Heart right ventricle (tissue), 16 donors: ENCODE measurements around the gene SAMD5. TPM values are rescaled to one million over a fixed set of nuclear protein-coding genes. Genes with fewer than 3 reads are reported as not detected.

Experiments
- ATAC-seq, 8 donors: fragments of 200-7000 bp; cut with Tn5 transposase; one replicate each; pipeline ENCODE4 v1.9.1; 2020; ENCODE audit warnings: mild to moderate bottlenecking in 8 of 8, moderate library complexity in 8 of 8, moderate number of reproducible peaks in 1 of 8
- DNase-seq, 2 donors: peaks; one replicate each; pipeline ENCODE4 v3.0.0-alpha.2; 2020
- H3K27ac ChIP-seq, 10 donors: fragments of 200-600 bp; sonication (generic) in 2 of 10; one replicate each; pipeline versions ENCODE4 v1.5.0 to v1.8.0; 2020 to 2022; ENCODE audit warnings: mild to moderate bottlenecking in 3 of 10
- H3K27me3 ChIP-seq, 7 donors: fragments of 200-600 bp; one replicate each; pipeline ENCODE4 v1.8.0; 2021 to 2022; ENCODE audit warnings: mild to moderate bottlenecking in 2 of 7
- H3K36me3 ChIP-seq, 9 donors: fragments of 200-600 bp; sonication (generic) in 1 of 9; one replicate each; pipeline versions ENCODE4 v1.5.0 to v1.8.0; 2020 to 2022; ENCODE audit warnings: mild to moderate bottlenecking in 2 of 9
- H3K4me1 ChIP-seq, 9 donors: fragments of 200-600 bp; sonication (generic) in 1 of 9; one replicate each; pipeline versions ENCODE4 v1.5.0 to v1.8.0; 2020 to 2022; ENCODE audit warnings: mild to moderate bottlenecking in 4 of 9
- H3K4me3 ChIP-seq, 10 donors: fragments of 200-600 bp; sonication (generic) in 2 of 10; one replicate each; pipeline versions ENCODE4 v1.5.0 to v1.8.0; 2020 to 2022; ENCODE audit warnings: mild to moderate bottlenecking in 7 of 10, moderate library complexity in 2 of 10
- H3K9me3 ChIP-seq, 11 donors: fragments of 200-600 bp in 10 of 11; sonication (generic) in 2 of 11; one replicate each; pipeline versions ENCODE4 v1.5.0 to v1.8.0; 2013 to 2022; ENCODE audit warnings: mild to moderate bottlenecking in 2 of 11, control low read depth in 1 of 11, moderate library complexity in 1 of 11
- CTCF ChIP-seq, 9 donors: fragments of 200-600 bp; sonication (generic) in 2 of 9; IDR thresholded peaks; one replicate each; pipeline versions ENCODE4 v1.5.0 to v1.8.0; 2021 to 2022; ENCODE audit warnings: antibody characterized with exemption in 9 of 9, mild to moderate bottlenecking in 5 of 9, moderate library complexity in 1 of 9
- WGBS, 2 donors: extraction: QIAGEN DNeasy Blood & Tissue Kit; methylation state at CpG; one replicate each; pipeline ENCODE4 v1.1.7; 2013; ENCODE audit warnings: inconsistent platforms in 1 of 2; 5-methylcytosine and 5-hydroxymethylcytosine counted together
- intact Hi-C, 10 donors: fragments of 100-400 bp; cut with DNase I; formaldehyde crosslinking; loops; one replicate each; pipeline versions ENCODE4 v1.11.1 to v1.14.2; 2022
- polyA plus RNA-seq, 2 donors: library from polyadenylated mRNA; stranded (reverse); fragments of 200-250 nt; gene quantifications; one replicate each; pipeline ENCODE4 v1.2.3, GENCODE V29; 2013
- total RNA-seq, 10 donors: library from RNA; stranded (reverse); fragmentation: NEBNext Ultra II Directional in 3 of 10; extraction: Animal tissue kit (Norgen Biotek cat#: 25700) in 3 of 10; gene quantifications; one replicate each; pipeline versions ENCODE4 v1.2.1 to v1.2.4, GENCODE V29; 2021 to 2023
- donor health status: Arrhythmogenic right ventricular cardiomyopathy.
- donor health status: ischemic (EF 13 %, LVEDD 7.1; RV severe dilation, severe dysfunction).
- donor health status: healthy with polysubstance abuse.
- donor health status: DM: no; HTN: yes; CAD: no.
- donor health status: DM: no; HTN: no; CAD: no.
- donor health status: ischemic (EF 25% LVEDD 6.9; RV normal size, moderate dysfunction).
- donor health status: ischemic (EF 25% LVEDD 5.7; RV mildly dilated, moderate dysfunction).
- donor health status: healthy.
- donor health status: DM: yes; HTN: yes; CAD: no.
- donor health status: Ischemic cardiomyopathy.
- donor health status: ischemic (EF 35%, LVEDD 5.7; RV mildly dilated, moderate dysfunction).
- donor health status: nonischemic (EF 11% LVEDD 7.7; RV severe dilation, severe dysfunction).
- donor health status: DM: yes; HTN: yes; CAD: no.
- donor health status: PGD.
- donor health status: ischemic (EF 29% LVEDD 5.4; RV normal size, mild dysfunction).
- donor health status: nonischemic (EF 23%, LVEDD 6.1; RV moderate dilation, normal function).

SAMD5 gene
- total and polyA plus RNA-seq, 12 donors = 0.30 to 1.9 (median 0.72) TPM

GRCh38 chr6:147544420-147544819 is 35.9 kb downstream of the SAMD5 start:
- 89 to 90% methylated on average over 2 of the region's 2 CpGs for WGBS, 2 donors
- TF ChIP-seq CTCF (IDR thresholded peaks at IDR 0.05) = no peak
- intact Hi-C loops = no loop called here

GRCh38 chr6:147546501-147547368 is 38.2 kb downstream of the SAMD5 start:
- DNase-seq (no peak), ATAC-seq (peak in 7 of 8 donors; percentile 38 to 83 (median 64))
- 49 to 62% methylated on average over 6 of the region's 6 CpGs for WGBS, 2 donors
- intact Hi-C loops = no loop called here
- no peak for TF ChIP-seq CTCF (IDR thresholded peaks at IDR 0.05)
- Histone ChIP-seq H3K36me3 (no peaks in the 10 kb centered on the region), H3K4me3 (peak overlapping the region in 1 of 10 donors; percentile 14), H3K27me3 (no peaks in the 10 kb centered on the region), H3K27ac (peak overlapping the region in 7 of 10 donors; percentile 13 to 70 (median 41)), H3K9me3 (peaks cover 0 to 11% (median 0%) of the 10 kb centered on the region in 11 donors), H3K4me1 (peaks cover 0 to 13% (median 0%) of the 10 kb centered on the region in 9 donors)

More at GRCh38 chr6:147544420-147544819, 35.9 kb downstream of the SAMD5 start:
- DNase-seq = no peak
- Histone ChIP-seq H3K27me3 (no peaks in the 10 kb centered on the region), H3K27ac (no peak overlapping the region), H3K9me3 (peaks cover 0 to 16% (median 0%) of the 10 kb centered on the region in 11 donors), H3K4me1 (peaks cover 0 to 13% (median 0%) of the 10 kb centered on the region in 9 donors), H3K4me3 (no peak overlapping the region), H3K36me3 (no peaks in the 10 kb centered on the region)
- ATAC-seq = no peak

GRCh38 chr6:147547369-147547902 is 38.9 kb downstream of the SAMD5 start:
- whole genome bisulfite sequencing, 2 donors = 61 to 74% methylated on average over 10 of the region's 10 CpGs
- peak in 3 of 8 donors; percentile 39 to 57 (median 42) for ATAC-seq
- peak overlapping the region in 7 of 10 donors; percentile 13 to 70 (median 41) for H3K27ac ChIP-seq
- peak overlapping the region in 1 of 10 donors; percentile 14 for H3K4me3 ChIP-seq
- no peak for DNase-seq
- H3K36me3 ChIP-seq = no peaks in the 10 kb centered on the region
- no peak for TF ChIP-seq CTCF (IDR thresholded peaks at IDR 0.05)
- H3K4me1 ChIP-seq = peaks cover 0 to 13% (median 0%) of the 10 kb centered on the region in 9 donors
- H3K9me3 ChIP-seq = peaks cover 0 to 4% (median 0%) of the 10 kb centered on the region in 11 donors
- intact Hi-C loops = no loop called here
- no peaks in the 10 kb centered on the region for H3K27me3 ChIP-seq

- Histone ChIP-seq H3K9me3 (no peaks in the 10 kb centered on the region), H3K27ac (no peak overlapping the region), H3K4me1 (peaks cover 0 to 13% (median 0%) of the 10 kb centered on the region in 9 donors), H3K27me3 (no peaks in the 10 kb centered on the region), H3K36me3 (no peaks in the 10 kb centered on the region), H3K4me3 (no peak overlapping the region)
- no peak for ATAC-seq
- no peak for TF ChIP-seq CTCF (IDR thresholded peaks at IDR 0.05)
- 93 to 95% methylated on average over 3 of the region's 3 CpGs for WGBS, 2 donors
- no peak for DNase-seq
- intact Hi-C loops = no loop called here
These were observed 40.5 kb downstream of the SAMD5 start for GRCh38 chr6:147548921-147549475.
